BLaER1 (cell line): ENCODE results near the gene ZNF160.
"Not testable (repeated sequence)": the region's sequence is repeated elsewhere in the genome, so short reads cannot be mapped to it uniquely, and the experiment has no call there.

Experiments
- H3K27ac ChIP-seq: shearing (Covaris generic); formaldehyde crosslinking; 2 replicates; pipeline ENCODE4 v1.8.1; 2022
- H3K27me3 ChIP-seq: shearing (Covaris generic); formaldehyde crosslinking; 2 replicates; pipeline ENCODE4 v1.8.1; 2022
- H3K36me3 ChIP-seq: shearing (Covaris generic); formaldehyde crosslinking; 2 replicates; pipeline ENCODE4 v1.8.1; 2022
- H3K4me1 ChIP-seq: shearing (Covaris generic); formaldehyde crosslinking; 2 replicates; pipeline ENCODE4 v1.8.1; 2022
- H3K4me2 ChIP-seq: shearing (Covaris generic); formaldehyde crosslinking; 2 replicates; pipeline ENCODE4 v1.8.1; 2022
- H3K4me3 ChIP-seq: shearing (Covaris generic); formaldehyde crosslinking; 2 replicates; pipeline ENCODE4 v1.8.1; 2022
- H3K9ac ChIP-seq: shearing (Covaris generic); formaldehyde crosslinking; 2 replicates; pipeline ENCODE4 v1.8.1; 2022
- H3K9me3 ChIP-seq: shearing (Covaris generic); formaldehyde crosslinking; 2 replicates; pipeline ENCODE4 v1.8.1; 2022
- H4K20me1 ChIP-seq: shearing (Covaris generic); formaldehyde crosslinking; 2 replicates; pipeline ENCODE4 v1.8.1; 2022
- Cebpa-rat ChIP-seq: shearing (Covaris generic); IDR thresholded peaks from 2 replicates; pipeline ENCODE4 v1.8.1; 2022

Gene ZNF160

DNA sequence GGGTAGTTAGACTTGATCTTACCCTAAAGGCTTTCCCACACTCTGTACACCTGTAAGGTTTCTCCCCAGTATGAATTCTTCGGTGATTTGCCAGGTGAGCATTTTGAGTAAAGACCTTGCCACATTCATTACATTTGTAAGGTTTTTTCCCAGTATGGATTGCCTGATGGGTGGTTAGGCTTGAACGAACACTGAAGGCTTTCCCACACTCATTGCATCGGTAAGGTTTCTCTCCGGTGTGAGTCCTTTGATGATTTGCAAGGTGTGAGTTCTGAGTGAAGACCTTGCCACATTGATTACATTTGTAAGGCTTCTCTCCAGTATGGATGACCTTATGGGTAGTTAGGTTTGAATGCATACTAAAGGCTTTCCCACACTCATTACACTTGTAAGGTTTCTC, 35.0 kb downstream of the ZNF160 start:
- Histone ChIP-seq H3K9ac (no peak overlapping the region), H3K9me3 (peaks cover 100% of the 10 kb centered on the region), H3K27me3 (no peaks in the 10 kb centered on the region), H4K20me1 (no peaks in the 10 kb centered on the region), H3K36me3 (peaks cover 100% of the 10 kb centered on the region), H3K4me1 (no peaks in the 10 kb centered on the region), H3K27ac (no peak overlapping the region), H3K4me2 (no peak overlapping the region), H3K4me3 (peak overlapping the region; percentile 31)
- no peak for TF ChIP-seq Cebpa-rat

DNA sequence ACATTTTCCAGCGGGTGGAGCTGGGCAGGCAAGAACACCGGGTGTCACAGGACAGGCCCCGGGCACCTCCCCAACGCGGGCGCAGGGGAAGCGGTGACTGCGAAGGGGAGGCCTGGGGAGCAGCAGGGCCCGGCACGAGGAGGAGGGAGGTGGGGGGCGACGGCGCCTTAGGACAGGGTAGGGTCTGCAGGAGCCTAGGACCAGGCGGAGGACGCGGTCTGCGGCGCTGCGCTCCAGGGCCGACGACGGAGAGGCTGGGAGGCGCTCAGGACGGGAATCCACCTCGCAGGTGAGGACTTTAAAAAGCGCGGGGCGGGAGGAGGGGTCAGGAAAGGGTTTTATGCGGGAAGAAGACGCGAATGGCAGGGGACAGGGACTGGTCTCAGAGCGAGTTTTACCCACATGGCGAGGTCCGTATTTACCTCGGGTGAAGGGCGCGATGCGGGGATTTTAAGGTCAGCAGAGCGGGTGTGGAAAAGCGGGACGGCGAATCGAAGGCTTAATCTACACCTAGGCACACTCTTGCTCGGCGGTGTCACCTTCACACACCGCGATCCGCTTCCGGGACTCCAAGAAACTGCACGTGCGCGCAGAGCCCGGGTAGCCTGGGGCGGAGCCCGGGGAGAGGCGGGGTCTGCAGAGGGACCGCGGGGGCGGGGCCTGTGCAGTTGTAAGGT, 45.2 kb downstream of the ZNF160 start:
- H4K20me1 ChIP-seq = no peaks in the 10 kb centered on the region
- H3K36me3 ChIP-seq = peaks cover 20% of the 10 kb centered on the region
- TF ChIP-seq Cebpa-rat = no peak
- H3K27me3 ChIP-seq = no peaks in the 10 kb centered on the region
- H3K4me2 ChIP-seq = no peak overlapping the region
- no peak overlapping the region for H3K9ac ChIP-seq
- peaks cover 15% of the 10 kb centered on the region for H3K4me1 ChIP-seq
- no peak overlapping the region for H3K4me3 ChIP-seq
- H3K9me3 ChIP-seq = peaks cover 78% of the 10 kb centered on the region
- H3K27ac ChIP-seq = no peak overlapping the region

DNA sequence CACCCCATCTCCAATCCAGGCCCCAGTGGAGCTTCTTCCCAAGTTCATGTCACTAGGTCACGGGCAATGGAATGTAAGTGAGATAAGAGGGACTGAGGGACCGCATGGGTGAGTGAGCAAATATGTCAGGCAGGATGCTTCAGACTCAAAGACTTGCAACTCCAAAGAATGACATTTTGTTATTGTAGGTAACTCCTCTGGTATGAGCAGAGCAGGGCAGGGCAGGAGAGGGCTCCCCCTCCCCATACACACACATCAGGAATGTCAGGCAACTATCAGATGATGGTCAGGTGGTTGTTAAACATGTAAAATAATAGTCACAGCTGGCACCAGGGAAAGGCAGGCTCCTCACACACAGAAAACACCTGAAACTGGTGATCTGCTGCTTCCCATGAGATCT, 48.1 kb downstream of the ZNF160 start:
- no peak overlapping the region for H3K4me3 ChIP-seq
- no peak for TF ChIP-seq Cebpa-rat
- peaks cover 74% of the 10 kb centered on the region for H3K9me3 ChIP-seq
- no peak overlapping the region for H3K9ac ChIP-seq
- peaks cover 15% of the 10 kb centered on the region for H3K4me1 ChIP-seq
- no peak overlapping the region for H3K27ac ChIP-seq
- H3K36me3 ChIP-seq = no peaks in the 10 kb centered on the region
- H3K27me3 ChIP-seq = no peaks in the 10 kb centered on the region
- no peaks in the 10 kb centered on the region for H4K20me1 ChIP-seq
- peak overlapping the region; percentile 14 for H3K4me2 ChIP-seq

DNA sequence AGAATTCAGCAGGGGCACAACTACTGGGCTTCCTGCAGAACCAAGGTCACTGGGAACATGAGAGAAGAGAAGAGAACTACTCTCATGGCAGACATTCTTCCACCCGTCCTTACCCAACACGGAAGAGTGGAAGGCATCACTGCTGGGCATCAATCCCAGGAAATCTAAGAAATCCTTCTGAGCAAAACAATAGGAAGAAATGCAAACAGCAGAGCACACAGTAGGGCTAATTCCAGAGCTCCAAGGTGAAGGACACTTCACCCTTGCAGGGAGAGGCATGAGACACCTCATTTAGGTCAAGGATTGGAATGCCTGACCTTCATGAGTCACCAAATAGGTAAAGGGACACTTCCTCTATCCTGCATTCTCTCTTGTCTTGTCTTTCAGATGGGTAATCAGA, 55.8 kb downstream of the ZNF160 start:
- Histone ChIP-seq H3K9ac (no peak overlapping the region), H4K20me1 (no peaks in the 10 kb centered on the region), H3K4me2 (no peak overlapping the region), H3K4me1 (no peaks in the 10 kb centered on the region), H3K4me3 (no peak overlapping the region), H3K27me3 (no peaks in the 10 kb centered on the region), H3K36me3 (no peaks in the 10 kb centered on the region), H3K27ac (no peak overlapping the region), H3K9me3 (peaks cover 48% of the 10 kb centered on the region)
- TF ChIP-seq Cebpa-rat = no peak

DNA sequence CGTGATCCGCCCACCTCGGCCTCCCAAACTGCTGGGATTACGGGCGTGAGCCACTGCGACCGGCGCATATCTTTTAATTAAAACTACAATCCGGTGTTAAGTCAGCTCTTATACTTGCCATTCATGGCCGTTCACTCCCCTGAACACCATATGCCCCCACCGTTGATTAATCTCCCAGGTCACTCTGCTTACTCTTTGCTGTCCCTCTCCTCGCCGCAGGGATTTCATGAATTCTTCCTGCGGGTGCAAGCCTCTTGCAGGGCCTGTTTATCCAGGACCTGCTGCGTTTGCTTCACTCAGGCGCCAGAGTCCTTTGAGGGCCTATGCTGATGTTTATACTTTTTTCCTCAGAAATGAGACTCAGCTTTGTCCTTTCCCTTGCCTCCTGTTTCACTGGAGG, 57.7 kb downstream of the ZNF160 start:
- no peak for TF ChIP-seq Cebpa-rat
- H3K27ac ChIP-seq = no peak overlapping the region
- H3K4me2 ChIP-seq = no peak overlapping the region
- no peak overlapping the region for H3K9ac ChIP-seq
- no peaks in the 10 kb centered on the region for H3K4me1 ChIP-seq
- no peaks in the 10 kb centered on the region for H4K20me1 ChIP-seq
- H3K36me3 ChIP-seq = no peaks in the 10 kb centered on the region
- H3K27me3 ChIP-seq = no peaks in the 10 kb centered on the region
- no peak overlapping the region for H3K4me3 ChIP-seq
- H3K9me3 ChIP-seq = peaks cover 31% of the 10 kb centered on the region

DNA sequence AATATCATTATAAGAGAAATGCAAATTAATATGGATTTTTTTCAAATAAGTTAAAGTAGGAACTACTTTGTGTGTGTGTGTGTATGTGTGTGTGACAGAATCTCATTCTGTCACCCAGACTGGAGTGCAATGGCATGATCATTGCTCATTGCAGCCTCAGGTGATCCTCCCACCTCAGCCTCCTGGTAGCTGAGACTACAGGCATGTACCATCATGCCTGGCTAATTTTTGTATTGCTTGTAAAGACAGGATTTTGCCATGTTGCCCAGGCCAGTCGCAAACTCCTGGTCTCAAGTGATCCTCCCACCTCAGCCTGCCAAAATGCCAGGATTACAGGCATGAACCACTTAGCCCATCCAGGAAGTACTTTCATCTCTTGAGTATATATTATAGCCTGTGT, 61.9 kb downstream of the ZNF160 start:
- no peak overlapping the region for H3K9ac ChIP-seq
- no peaks in the 10 kb centered on the region for H3K36me3 ChIP-seq
- H3K27ac ChIP-seq = no peak overlapping the region
- no peak for TF ChIP-seq Cebpa-rat
- H4K20me1 ChIP-seq = no peaks in the 10 kb centered on the region
- peaks cover 35% of the 10 kb centered on the region for H3K9me3 ChIP-seq
- H3K4me2 ChIP-seq = no peak overlapping the region
- H3K27me3 ChIP-seq = no peaks in the 10 kb centered on the region
- H3K4me1 ChIP-seq = peaks cover 4% of the 10 kb centered on the region
- no peak overlapping the region for H3K4me3 ChIP-seq

DNA sequence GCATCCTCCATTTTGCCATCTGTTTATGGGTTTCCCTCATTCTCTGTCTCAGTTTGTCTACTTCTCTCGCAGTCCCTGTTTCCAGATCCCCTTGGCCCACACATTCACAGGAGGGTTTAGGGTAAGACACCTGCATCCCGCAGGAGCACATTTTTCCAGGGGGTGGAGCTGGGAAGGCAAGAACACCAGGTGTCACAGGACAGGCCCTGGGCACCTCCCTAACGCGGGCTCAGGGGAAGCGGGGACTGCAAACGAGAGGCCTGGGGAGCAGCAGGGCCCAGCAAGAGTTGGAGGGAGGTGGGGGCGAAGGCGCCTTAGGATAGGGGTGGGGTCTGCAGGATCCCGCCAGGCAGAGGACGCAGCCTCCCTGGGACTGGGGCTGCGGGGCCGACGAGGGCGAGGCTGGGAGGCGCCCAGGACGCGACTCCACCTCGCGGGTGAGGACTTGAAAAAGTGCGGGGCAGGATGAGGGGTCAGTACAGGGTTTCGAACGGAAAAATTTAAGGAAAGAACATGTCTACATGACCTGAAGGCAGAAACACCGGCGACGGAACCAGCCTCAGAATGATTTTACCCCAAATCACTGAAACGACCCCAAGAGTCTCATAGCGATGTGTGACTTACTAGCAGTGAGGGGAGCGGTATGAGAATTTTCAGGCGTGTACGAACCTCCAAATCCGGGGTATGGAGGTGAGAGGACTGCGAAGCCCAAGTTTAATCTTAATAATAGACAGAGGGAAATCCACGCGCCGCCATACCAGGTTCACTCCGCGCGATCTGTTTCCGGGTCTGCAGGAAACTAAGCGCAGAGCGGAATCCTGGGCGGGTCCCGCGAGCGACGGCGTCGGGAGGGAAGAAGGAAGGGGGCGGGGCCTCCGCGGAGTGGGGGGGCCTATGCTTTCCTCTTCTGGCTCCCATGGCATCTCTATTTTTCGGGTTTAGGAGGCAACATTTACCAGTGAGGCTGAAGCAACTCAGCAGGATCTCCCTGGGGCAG, 65.8 kb downstream of the ZNF160 start:
- Histone ChIP-seq H3K9me3 (peaks cover 38% of the 10 kb centered on the region), H3K4me3 (no peak overlapping the region), H4K20me1 (no peaks in the 10 kb centered on the region), H3K27ac (no peak overlapping the region), H3K9ac (no peak overlapping the region), H3K27me3 (no peaks in the 10 kb centered on the region), H3K4me1 (peaks cover 20% of the 10 kb centered on the region), H3K36me3 (no peaks in the 10 kb centered on the region), H3K4me2 (no peak overlapping the region)
- no peak for TF ChIP-seq Cebpa-rat

DNA sequence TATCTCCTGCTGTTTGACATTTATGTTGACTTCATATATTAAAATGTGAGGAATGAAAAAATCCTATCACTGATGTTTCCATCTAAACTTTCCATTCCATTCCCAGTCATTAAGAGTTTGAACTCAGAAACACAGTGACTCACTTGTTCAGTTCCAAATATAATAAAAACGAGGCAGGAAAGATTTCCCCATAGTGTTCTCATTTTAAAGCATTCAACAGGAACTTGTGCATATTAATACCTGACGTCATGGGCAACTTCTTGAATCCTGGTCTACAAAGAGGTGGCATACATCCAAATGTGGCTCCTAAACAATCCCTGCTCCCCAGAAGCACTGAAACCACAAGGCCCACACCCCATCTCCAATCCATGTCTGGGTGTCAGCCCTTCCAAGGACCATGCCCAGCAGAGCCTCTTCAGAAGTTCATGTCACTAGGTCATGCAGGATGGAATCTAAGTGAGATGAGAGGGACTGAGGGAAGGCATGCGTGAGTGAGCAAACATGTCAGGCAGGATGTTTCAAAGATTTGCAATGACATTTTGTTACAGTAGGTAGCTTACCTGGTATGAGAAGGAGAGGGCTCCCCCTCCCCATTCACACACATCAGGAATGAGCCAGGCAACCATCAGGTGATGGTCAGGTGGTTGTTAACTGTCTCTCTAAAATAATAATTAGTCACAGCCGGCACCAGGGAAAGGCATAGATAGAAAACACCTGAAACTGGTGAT, 68.1 kb downstream of the ZNF160 start:
- Histone ChIP-seq H4K20me1 (no peaks in the 10 kb centered on the region), H3K9ac (no peak overlapping the region), H3K27me3 (no peaks in the 10 kb centered on the region), H3K4me2 (peak overlapping the region; percentile 52), H3K27ac (no peak overlapping the region), H3K4me1 (peaks cover 20% of the 10 kb centered on the region), H3K9me3 (peaks cover 46% of the 10 kb centered on the region), H3K4me3 (no peak overlapping the region), H3K36me3 (no peaks in the 10 kb centered on the region)
- no peak for TF ChIP-seq Cebpa-rat

- peaks cover 45% of the 10 kb centered on the region for H3K9me3 ChIP-seq
These were observed 69.2 kb downstream of the ZNF160 start for GRCh38 chr19:53034054-53034453.

GRCh38 chr19:53028306-53028705, 74.9 kb downstream of the ZNF160 start:
- H3K27ac ChIP-seq, H3K9ac ChIP-seq: not testable (repeated sequence)
- H3K9me3 ChIP-seq = peaks cover 18% of the 10 kb centered on the region

More at GRCh38 chr19:53034054-53034453, 69.2 kb downstream of the ZNF160 start:
- Histone ChIP-seq H3K9ac (no peak overlapping the region), H3K27me3 (no peaks in the 10 kb centered on the region), H3K4me3 (no peak overlapping the region), H3K27ac (no peak overlapping the region), H3K36me3 (no peaks in the 10 kb centered on the region), H3K4me2 (no peak overlapping the region), H4K20me1 (no peaks in the 10 kb centered on the region), H3K4me1 (peaks cover 20% of the 10 kb centered on the region)
- TF ChIP-seq Cebpa-rat = no peak

More at GRCh38 chr19:53028306-53028705, 74.9 kb downstream of the ZNF160 start:
- H4K20me1 ChIP-seq, H3K4me3 ChIP-seq, H3K36me3 ChIP-seq, H3K4me1 ChIP-seq, H3K27me3 ChIP-seq, H3K4me2 ChIP-seq: not testable (repeated sequence)
